Head of caudate nucleus (tissue), 42 donors: ENCODE data around the gene NCOA3.
A peak's percentile ranks its signal among the peaks of the same experiment; 100 is the strongest.

Source experiments
- DNase-seq, 42 donors: peaks; one replicate each; pipeline versions ENCODE4 v3.0.0 to v3.0.0-alpha.2; 2020 to 2021; ENCODE audit warnings: mixed read lengths in 7 of 42
- intact Hi-C: fragments of 100-400 bp; cut with DNase I; formaldehyde crosslinking; loops from one replicate; pipeline ENCODE4 v1.15.0; 2022

NCOA3 gene

GRCh38 chr20:47529840-47530239, 28.2 kb downstream of the NCOA3 start:
- intact Hi-C loops: no loop called here
- DNase-seq: no peak

GRCh38 chr20:47531458-47531857, 29.8 kb downstream of the NCOA3 start:
- DNase-seq: no peak
- intact Hi-C loops: no loop called here

- intact Hi-C loops: no loop called here
- no peak for DNase-seq
These were observed 30.3 kb downstream of the NCOA3 start for GRCh38 chr20:47532002-47532401.

GRCh38 chr20:47533518-47534062, 31.9 kb downstream of the NCOA3 start:
- no peak for DNase-seq
- intact Hi-C loops: no loop called here

GRCh38 chr20:47534405-47534804, 32.7 kb downstream of the NCOA3 start:
- intact Hi-C loops: no loop called here
- DNase-seq: no peak

- intact Hi-C loops: no loop called here
- DNase-seq: no peak
These were observed 33.4 kb downstream of the NCOA3 start for GRCh38 chr20:47535088-47535487.

GRCh38 chr20:47535994-47536393, 34.3 kb downstream of the NCOA3 start:
- no peak for DNase-seq
- intact Hi-C loops: no loop called here

GRCh38 chr20:47540443-47541354, 39.0 kb downstream of the NCOA3 start:
- intact Hi-C loops: no loop called here
- DNase-seq: no peak

- intact Hi-C loops: no loop called here
- no peak for DNase-seq
These were observed 39.8 kb downstream of the NCOA3 start for GRCh38 chr20:47541355-47541922.

- no peak for DNase-seq
- intact Hi-C loops: no loop called here
These were observed 41.3 kb downstream of the NCOA3 start for GRCh38 chr20:47543006-47543431.

GRCh38 chr20:47544240-47544639, 42.6 kb downstream of the NCOA3 start:
- intact Hi-C loops: no loop called here
- no peak for DNase-seq

GRCh38 chr20:47544852-47545251, 43.2 kb downstream of the NCOA3 start:
- intact Hi-C loops: no loop called here
- no peak for DNase-seq

- intact Hi-C loops: no loop called here
- DNase-seq: no peak
These were observed 43.8 kb downstream of the NCOA3 start for GRCh38 chr20:47545499-47545898.

- intact Hi-C loops: no loop called here
- DNase-seq: no peak
These were observed 44.7 kb downstream of the NCOA3 start for GRCh38 chr20:47546184-47547033.

- intact Hi-C loops: no loop called here
- no peak for DNase-seq
These were observed 45.3 kb downstream of the NCOA3 start for GRCh38 chr20:47547034-47547387.

- no peak for DNase-seq
- intact Hi-C loops: no loop called here
These were observed 48.0 kb downstream of the NCOA3 start for GRCh38 chr20:47549671-47550070.

- intact Hi-C loops: no loop called here
- DNase-seq: no peak
These were observed 49.5 kb downstream of the NCOA3 start for GRCh38 chr20:47551222-47551621.

GRCh38 chr20:47551841-47552240, 50.2 kb downstream of the NCOA3 start:
- peak in 5 of 42 donors; percentile 11 to 17 (median 14) for DNase-seq
- intact Hi-C loops: no loop called here

GRCh38 chr20:47552996-47553395, 51.3 kb downstream of the NCOA3 start:
- intact Hi-C loops: no loop called here
- DNase-seq: no peak
